H1 (cell line): Measurements from ENCODE around the gene MRPL45. TPM values are rescaled to one million over a fixed set of nuclear protein-coding genes. Genes with fewer than 3 reads are reported as not detected.

Source experiments
- CTCF ChIA-PET: fragments of 300-600 bp; sonication (Branson Sonifier 250); formaldehyde crosslinking; loops from one replicate; lab custom pipeline; 2021; ENCODE audit not compliant: partially characterized antibody; lab: Charles Lee
- POLR2A ChIA-PET: fragments of 300-600 bp; sonication (Branson Sonifier 250); formaldehyde crosslinking; loops from one replicate; lab custom pipeline; 2021; ENCODE audit warnings: inconsistent platforms; ENCODE audit not compliant: partially characterized antibody; lab: Charles Lee
- DNase-seq, 2 experiments: peaks; one replicate each; pipeline versions ENCODE4 v3.0.0 to v3.0.0-alpha.2; 2010 to 2022; ENCODE audit warnings: low spot score in 2 of 2, low read depth in 1 of 2, mixed read lengths in 1 of 2
- FAIRE-seq: peaks from 2 replicates; lab custom pipeline; 2011; peaks lifted over from hg19 to GRCh38; lab: Jason Lieb, UNC
- H2AFZ ChIP-seq: 2 replicates; pipeline ENCODE4 v1.8.1; 2012; ENCODE audit warnings: low read length, inconsistent platforms
- H2AK5ac ChIP-seq: 2 replicates; pipeline ENCODE4 v1.6.1; 2013; ENCODE audit warnings: low read depth, low read length
- H2BK120ac ChIP-seq: replicated peaks from 2 replicates; pipeline ENCODE3; 2013; ENCODE audit warnings: low read depth, low read length, inconsistent platforms
- H2BK12ac ChIP-seq: 2 replicates; pipeline ENCODE4 v1.6.1; 2013; ENCODE audit warnings: low read depth, low read length
- H2BK15ac ChIP-seq: 2 replicates; pipeline ENCODE4 v1.6.1; 2013; ENCODE audit warnings: low read length
- H2BK20ac ChIP-seq: 2 replicates; pipeline ENCODE4 v1.6.1; 2013; ENCODE audit warnings: low read length
- H2BK5ac ChIP-seq: 2 replicates; pipeline ENCODE4 v1.6.1; 2013; ENCODE audit warnings: low read depth, low read length
- H3K14ac ChIP-seq: 2 replicates; pipeline ENCODE4 v1.6.1; 2013; ENCODE audit warnings: inconsistent platforms; ENCODE audit not compliant: insufficient read length
- H3K18ac ChIP-seq: 2 replicates; pipeline ENCODE4 v1.6.1; 2013; ENCODE audit warnings: low read length; ENCODE audit errors: extremely low read depth
- H3K23ac ChIP-seq: 2 replicates; pipeline ENCODE4 v1.6.1; 2013; ENCODE audit warnings: inconsistent platforms; ENCODE audit not compliant: insufficient read length
- H3K23me2 ChIP-seq: 2 replicates; pipeline ENCODE4 v1.6.1; 2013; ENCODE audit warnings: low read depth, low read length
- H3K27ac ChIP-seq: 2 replicates; pipeline ENCODE4 v1.6.1; 2011; ENCODE audit warnings: low read depth, low read length, inconsistent platforms
- H3K27me3 ChIP-seq, 4 experiments: replicated peaks in 1 of 4; 1 replicate in 1 of 4; 2 replicates in 3 of 4; pipeline versions ENCODE4 v1.6.1 to v1.8.1; 2011 to 2013; ENCODE audit warnings: low read length in 3 of 4, mild to moderate bottlenecking in 3 of 4, inconsistent platforms in 2 of 4, mixed read lengths in 2 of 4, moderate library complexity in 1 of 4; ENCODE audit not compliant: control insufficient read depth in 3 of 4, insufficient read depth in 3 of 4; ENCODE audit errors: extremely low read depth in 1 of 4
- H3K36me3 ChIP-seq, 4 experiments: 2 replicates each; pipeline versions ENCODE4 v1.6.1 to v1.8.1; 2011 to 2013; ENCODE audit warnings: mild to moderate bottlenecking in 4 of 4, low read length in 3 of 4, moderate library complexity in 2 of 4, control low read depth in 1 of 4, inconsistent platforms in 1 of 4; ENCODE audit not compliant: insufficient read depth in 4 of 4, control insufficient read depth in 2 of 4
- H3K4ac ChIP-seq: replicated peaks from 2 replicates; pipeline ENCODE3; 2013; ENCODE audit warnings: low read length, low read depth, mixed read lengths, inconsistent platforms; ENCODE audit not compliant: insufficient read length
- H3K4me1 ChIP-seq, 4 experiments: replicated peaks in 1 of 4; 1 replicate in 1 of 4; 2 replicates in 3 of 4; pipeline versions ENCODE4 v1.6.1 to v1.8.1; 2011 to 2013; ENCODE audit warnings: low read length in 3 of 4, inconsistent platforms in 2 of 4, mixed read lengths in 1 of 4; ENCODE audit not compliant: insufficient read depth in 4 of 4, control insufficient read depth in 3 of 4
- H3K4me2 ChIP-seq, 2 experiments: 2 replicates each; pipeline versions ENCODE4 v1.6.1 to v1.8.1; 2011 to 2013; ENCODE audit warnings: low read depth in 2 of 2, low read length in 2 of 2, control low read depth in 1 of 2, inconsistent platforms in 1 of 2, mild to moderate bottlenecking in 1 of 2; ENCODE audit not compliant: insufficient read depth in 1 of 2
- H3K4me3 ChIP-seq, 4 experiments: fragments of 200-600, 300-600 bp in 1 of 4; sonication (generic), shearing (Covaris generic), sonication (Bioruptor Twin) in 1 of 4; 2 replicates each; pipeline versions ENCODE4 v1.5.1 to v1.8.1; 2011 to 2016; ENCODE audit warnings: low read length in 4 of 4, low read depth in 3 of 4, control low read depth in 2 of 4, inconsistent platforms in 2 of 4, mild to moderate bottlenecking in 2 of 4, mixed read lengths in 1 of 4, moderate library complexity in 1 of 4; ENCODE audit not compliant: insufficient read depth in 2 of 4; ENCODE audit errors: extremely low read depth in 1 of 4
- H3K56ac ChIP-seq: replicated peaks from 2 replicates; pipeline ENCODE3; 2013; ENCODE audit warnings: low read depth, mild to moderate bottlenecking, mixed read lengths, low read length, inconsistent platforms; ENCODE audit not compliant: insufficient read length
- H3K79me1 ChIP-seq: 2 replicates; pipeline ENCODE4 v1.6.1; 2013; ENCODE audit warnings: low read depth, low read length, control low read depth
- H3K79me2 ChIP-seq, 2 experiments: 2 replicates each; pipeline versions ENCODE4 v1.6.1 to v1.8.1; 2012 to 2013; ENCODE audit warnings: low read length in 2 of 2, mild to moderate bottlenecking in 2 of 2, inconsistent platforms in 1 of 2; ENCODE audit not compliant: insufficient read depth in 2 of 2, control insufficient read depth in 1 of 2
- H3K9ac ChIP-seq, 4 experiments: replicated peaks in 1 of 4; 1 replicate in 1 of 4; 2 replicates in 3 of 4; pipeline versions ENCODE4 v1.6.1 to v1.8.1; 2011 to 2013; ENCODE audit warnings: low read depth in 3 of 4, low read length in 3 of 4, control low read depth in 2 of 4, mild to moderate bottlenecking in 2 of 4, moderate library complexity in 2 of 4, inconsistent platforms in 1 of 4; ENCODE audit errors: extremely low read depth in 1 of 4
- H3K9me3 ChIP-seq, 2 experiments: 2 replicates each; pipeline versions ENCODE4 v1.6.1 to v1.8.1; 2012 to 2013; ENCODE audit warnings: mild to moderate bottlenecking in 2 of 2, moderate library complexity in 2 of 2, control low read depth in 1 of 2, inconsistent platforms in 1 of 2, low read depth in 1 of 2, low read length in 1 of 2, mixed read lengths in 1 of 2; ENCODE audit not compliant: insufficient read depth in 2 of 2
- H4K20me1 ChIP-seq, 2 experiments: replicated peaks in 1 of 2; 2 replicates each; pipeline versions ENCODE3 to v1.8.1; 2011 to 2013; ENCODE audit warnings: inconsistent platforms in 2 of 2, low read length in 2 of 2, mild to moderate bottlenecking in 1 of 2; ENCODE audit not compliant: insufficient read depth in 2 of 2, control insufficient read depth in 1 of 2
- H4K5ac ChIP-seq: 2 replicates; pipeline ENCODE4 v1.6.1; 2013; ENCODE audit warnings: low read length, low read depth, mixed read lengths, inconsistent platforms; ENCODE audit not compliant: insufficient read length
- H4K8ac ChIP-seq: 2 replicates; pipeline ENCODE4 v1.8.0; 2013; ENCODE audit warnings: mild to moderate bottlenecking, moderate library complexity, low read length, inconsistent platforms; ENCODE audit not compliant: insufficient read depth; ENCODE audit errors: extremely low read depth
- H4K91ac ChIP-seq: replicated peaks from 2 replicates; pipeline ENCODE3; 2013; ENCODE audit warnings: low read length, mixed read lengths, inconsistent platforms; ENCODE audit not compliant: insufficient read length
- ASH2L ChIP-seq: fragments of 200-600, 300-600 bp; sonication (generic); IDR thresholded peaks from one replicate; pipeline ENCODE4 v1.7.1; 2017; ENCODE audit warnings: low read length
- BCL11A ChIP-seq, 2 experiments: IDR thresholded peaks; one replicate each; pipeline ENCODE4 v1.6.1; 2011; ENCODE audit warnings: low read depth in 2 of 2, low read length in 2 of 2, mild to moderate bottlenecking in 2 of 2
- CBX5 ChIP-seq: fragments of 300-800, 300-1000 bp; sonication (generic); IDR thresholded peaks from 2 replicates; pipeline ENCODE4 v1.7.1; 2016; ENCODE audit warnings: antibody characterized with exemption, low read length, low read depth
- E2F6 ChIP-seq: IDR thresholded peaks from 2 replicates; pipeline ENCODE4 v1.6.1; 2012; ENCODE audit warnings: inconsistent platforms
- JUN ChIP-seq: IDR thresholded peaks from 2 replicates; pipeline ENCODE4 v1.6.1; 2011; ENCODE audit warnings: low read depth, mild to moderate bottlenecking, improper control_type of control experiment, low read length
- PHF8 ChIP-seq: fragments of 200-600 bp; sonication (generic); conservative IDR thresholded peaks from 2 replicates; pipeline ENCODE4 v1.7.1; 2012; ENCODE audit warnings: low read depth, mild to moderate bottlenecking, inconsistent platforms, low read length, moderate library complexity
- RXRA ChIP-seq: IDR thresholded peaks from 2 replicates; pipeline ENCODE4 v1.6.1; 2011; ENCODE audit warnings: low read depth, mild to moderate bottlenecking, low read length, moderate library complexity; ENCODE audit not compliant: insufficient read depth
- SRF ChIP-seq: IDR thresholded peaks from 2 replicates; pipeline ENCODE4 v1.6.1; 2011; ENCODE audit warnings: mild to moderate bottlenecking, low read depth, low read length, moderate library complexity
- TAF1 ChIP-seq: IDR thresholded peaks from 2 replicates; pipeline ENCODE4 v1.6.1; 2011; ENCODE audit warnings: mild to moderate bottlenecking, low read depth, low read length
- TBP ChIP-seq: IDR thresholded peaks from 2 replicates; pipeline ENCODE4 v1.6.1; 2011; ENCODE audit warnings: low read depth, low read length, improper control_type of control experiment
- USF2 ChIP-seq: IDR thresholded peaks from 2 replicates; pipeline ENCODE4 v1.6.1; 2011; ENCODE audit warnings: low read length, improper control_type of control experiment
- WGBS, 2 experiments: shearing (Covaris generic) in 1 of 2; methylation state at CpG; one replicate each; pipeline versions ENCODE4 v1.1.6 to v1.1.7; 2013 to 2015; ENCODE audit warnings: low lambda C conversion rate in 2 of 2, mixed read lengths in 2 of 2, inconsistent platforms in 1 of 2, low coverage in 1 of 2, missing lambda C conversion rate in 1 of 2; ENCODE audit not compliant: insufficient replicate concordance in 2 of 2, insufficient coverage in 1 of 2, insufficient read length in 1 of 2; ENCODE audit errors: extremely low coverage in 1 of 2, missing lambda C conversion rate in 1 of 2; 5-methylcytosine and 5-hydroxymethylcytosine counted together
- polyA plus RNA-seq, 7 experiments: library from polyadenylated mRNA; depleted of rRNA in 3 of 7; stranded (reverse) in 5 of 7; unstranded in 2 of 7; fragments of >200 nt in 5 of 7; fragments of 200-250 nt in 2 of 7; gene quantifications; 1 replicate in 5 of 7; 2 replicates in 1 of 7; 4 replicates in 1 of 7; pipeline versions ENCODE4 v1.2.1 to v1.2.3, GENCODE V29; 2011 to 2013; ENCODE audit warnings: missing spikeins in 2 of 7, mixed read lengths in 2 of 7
- total RNA-seq: library from RNA; stranded (reverse); fragmentation: NEBNext Ultra II Directional; extraction: Animal tissue kit (Norgen Biotek cat#: 25700); gene quantifications from 2 replicates; pipeline ENCODE4 v1.2.1, GENCODE V29; 2021

The MRPL45 gene
- total and polyA plus RNA-seq, 2 of the 8 experiments (the other 6 are each of a cell fraction or from before 2014, with no cell fraction given): 65.6 to 71.7 TPM

GRCh38 chr17:38342886-38343607, 46.1 kb downstream of the MRPL45 start:
- no peak for FAIRE-seq
- CTCF ChIA-PET: interaction anchor here (0.6 to 25.7 kb wide), 8 partner anchors 9 to 213 kb away, joined by 3 to 400 read pairs (median 6); partner anchors contain the start of genes ARHGAP23 and SOCS7
- no peak overlapping the region for H3K9ac ChIP-seq
- no peak for TF ChIP-seq JUN
- no peak for TF ChIP-seq USF2
- TF ChIP-seq SRF: no peak
- no peak for TF ChIP-seq RXRA
- TF ChIP-seq TBP: no peak
- TF ChIP-seq E2F6: no peak
- TF ChIP-seq TAF1: no peak
- TF ChIP-seq PHF8: no peak
- TF ChIP-seq ASH2L: no peak
- TF ChIP-seq CBX5: no peak
- no peak for TF ChIP-seq BCL11A (IDR thresholded peaks at IDR 0.05; ENCODE audit: low read depth in 2 of 2, low read length in 2 of 2)

More at GRCh38 chr17:38342886-38343607, 46.1 kb downstream of the MRPL45 start:
- DNase-seq: no peak
- Histone ChIP-seq H3K18ac (no peak overlapping the region; the same call in 1 of the 2 replicates), H4K8ac (peak overlapping the region; percentile 8; the same call in 1 of the 2 replicates), H2AK5ac (peak overlapping the region; percentile 32; the same call in 1 of the 2 replicates), H3K79me1 (no peaks in the 10 kb centered on the region), H3K4me2 (no peak overlapping the region), H3K4me3 (no peak overlapping the region), H4K20me1 (no peaks in the 10 kb centered on the region), H3K79me2 (no peaks in the 10 kb centered on the region), H4K91ac (no peak overlapping the region), H2BK5ac (no peak overlapping the region), H2BK20ac (0 out of 2 replicates have a peak overlapping the region, but pooled peaks have one; percentile 21), H2AFZ (no peak overlapping the region), H3K23ac (no peak overlapping the region), H3K36me3 (no peaks in the 10 kb centered on the region), H2BK12ac (no peak overlapping the region), H3K4me1 (peaks cover 0 to 9% (median 3%) of the 10 kb centered on the region in 4 experiments; a peak in 3 of 7 replicates), H3K14ac (no peak overlapping the region), H2BK15ac (0 out of 2 replicates have a peak overlapping the region, but pooled peaks have one; percentile 46), H3K23me2 (no peaks in the 10 kb centered on the region), H3K9me3 (no peaks in the 10 kb centered on the region), H4K5ac (no peak overlapping the region), H3K56ac (no peak overlapping the region), H3K27ac (no peak overlapping the region), H3K27me3 (no peaks in the 10 kb centered on the region), H2BK120ac (no peak overlapping the region), H3K4ac (no peak overlapping the region)
- POLR2A ChIA-PET: interaction anchor here (1.1 to 1.9 kb wide), 4 partner anchors 17 to 75 kb away, joined by 3 to 8 read pairs (median 4); no protein-coding TSS in a partner anchor
- 92% methylated on average over 12 of the region's 18 CpGs; no CpG with 5 or more reads in 1 of the 2 experiments for WGBS, 2 experiments
